ENCODE measurements around the gene GAPDH. TPM values are rescaled to one million over a fixed set of nuclear protein-coding genes. Genes with fewer than 3 reads are reported as not detected.
"Not testable (repeated sequence)": the region's sequence is repeated elsewhere in the genome, so short reads cannot be mapped to it uniquely, and the experiment has no call there.

Gene GAPDH
- total and polyA plus RNA-seq, 2 donors (not counting 1 experiment from before 2014, with no cell fraction given): 499 to 951 TPM

- Histone ChIP-seq H3K27me3 (replicated peaks in 1 of 4; ENCODE audit: control extremely low read depth in 1 of 4, control insufficient read depth in 3 of 4, insufficient read depth in 4 of 4, low read length in 3 of 4) (no peaks in the 10 kb centered on the region), H3K9me3 (ENCODE audit: control extremely low read depth in 1 of 3, control insufficient read depth in 2 of 3, insufficient read depth in 1 of 3, low read length in 2 of 3) (no peaks in the 10 kb centered on the region), H3K79me2 (ENCODE audit: control insufficient read depth, insufficient read depth, low read length) (peaks cover 20% of the 10 kb centered on the region), H3K4me2 (replicated peaks; ENCODE audit: low read depth, low read length, poor library complexity, severe bottlenecking) (no peak overlapping the region), H3K27ac (ENCODE audit: low read length in 2 of 2) (no peak overlapping the region), H3K9ac (ENCODE audit: low read length) (no peak overlapping the region), H4K20me1 (ENCODE audit: control insufficient read depth, insufficient read depth, low read length, poor library complexity, severe bottlenecking) (peaks cover 32% of the 10 kb centered on the region), H3K36me3 (replicated peaks in 1 of 2; ENCODE audit: control extremely low read depth in 1 of 2, control insufficient read depth in 1 of 2, extremely low read depth in 1 of 2, insufficient read depth in 2 of 2, low read length in 1 of 2) (peaks cover 13 to 88% of the 10 kb centered on the region in 2 experiments), H3K4me3 (ENCODE audit: control extremely low read depth in 1 of 5, extremely low read depth in 1 of 5, insufficient read depth in 1 of 5, low read depth in 2 of 5, low read length in 4 of 5) (no peak overlapping the region), H3K4me1 (ENCODE audit: control insufficient read depth in 2 of 2, insufficient read depth in 2 of 2, low read length in 2 of 2) (no peaks in the 10 kb centered on the region), H2AFZ (ENCODE audit: insufficient read depth, low read depth, low read length, poor library complexity, severe bottlenecking) (no peak overlapping the region)
- Mint-ChIP-seq H3K4me3 (no peak overlapping the region), H3K4me1 (no peaks in the 10 kb centered on the region), H3K27ac (no peak overlapping the region), H3K27me3 (no peaks in the 10 kb centered on the region), H3K9me3 (ENCODE audit: insufficient read depth) (no peaks in the 10 kb centered on the region)
- DNase-seq: no peak
- POLR2A ChIA-PET: no interaction called here
- 97% methylated on average over 11 of the region's 12 CpGs for WGBS (ENCODE audit: insufficient coverage)
- TF ChIP-seq CTCF (IDR thresholded peaks at IDR 0.05): no peak
- TF ChIP-seq EZH2 (IDR thresholded peaks at IDR 0.05; ENCODE audit: borderline replicate concordance, insufficient read depth, low read depth, low read length, poor library complexity, severe bottlenecking): no peak
- ATAC-seq (ENCODE audit: low read depth): no peak
- intact Hi-C loops (cut with micrococcal nuclease): no loop called here
- CTCF ChIA-PET: interaction anchor here (0.7 to 1.6 kb wide), 7 partner anchors 12 to 29 kb away, joined by 3 to 5 read pairs (median 3); partner anchors contain the start of gene NOP2
These were observed 48.6 kb downstream of the GAPDH start for GRCh38 chr12:6582959-6583358.

- no peak for DNase-seq
- Histone ChIP-seq H3K4me1 (ENCODE audit: control insufficient read depth in 2 of 2, insufficient read depth in 2 of 2, low read length in 2 of 2) (no peaks in the 10 kb centered on the region), H3K36me3 (replicated peaks in 1 of 2; ENCODE audit: control extremely low read depth in 1 of 2, control insufficient read depth in 1 of 2, extremely low read depth in 1 of 2, insufficient read depth in 2 of 2, low read length in 1 of 2) (peaks cover 13 to 88% of the 10 kb centered on the region in 2 experiments), H3K9ac (ENCODE audit: low read length) (no peak overlapping the region), H2AFZ (ENCODE audit: insufficient read depth, low read depth, low read length, poor library complexity, severe bottlenecking) (no peak overlapping the region), H3K79me2 (ENCODE audit: control insufficient read depth, insufficient read depth, low read length) (peaks cover 31% of the 10 kb centered on the region), H3K9me3 (ENCODE audit: control extremely low read depth in 1 of 3, control insufficient read depth in 2 of 3, insufficient read depth in 1 of 3, low read length in 2 of 3) (no peaks in the 10 kb centered on the region), H3K4me2 (replicated peaks; ENCODE audit: low read depth, low read length, poor library complexity, severe bottlenecking) (no peak overlapping the region), H3K4me3 (ENCODE audit: control extremely low read depth in 1 of 5, extremely low read depth in 1 of 5, insufficient read depth in 1 of 5, low read depth in 2 of 5, low read length in 4 of 5) (no peak overlapping the region), H3K27ac (ENCODE audit: low read length in 2 of 2) (no peak overlapping the region), H3K27me3 (replicated peaks in 1 of 4; ENCODE audit: control extremely low read depth in 1 of 4, control insufficient read depth in 3 of 4, insufficient read depth in 4 of 4, low read length in 3 of 4) (no peaks in the 10 kb centered on the region), H4K20me1 (ENCODE audit: control insufficient read depth, insufficient read depth, low read length, poor library complexity, severe bottlenecking) (peaks cover 40% of the 10 kb centered on the region)
- Mint-ChIP-seq H3K27ac (no peak overlapping the region), H3K4me3 (no peak overlapping the region), H3K4me1 (no peaks in the 10 kb centered on the region), H3K27me3 (no peaks in the 10 kb centered on the region), H3K9me3 (ENCODE audit: insufficient read depth) (no peaks in the 10 kb centered on the region)
- no peak for ATAC-seq (ENCODE audit: low read depth)
- WGBS (ENCODE audit: insufficient coverage): 100% methylated on average over 3 of the region's 10 CpGs
- POLR2A ChIA-PET: no interaction called here
- CTCF ChIA-PET: interaction anchor here (0.5 to 1.4 kb wide), 2 partner anchors 16 to 247 kb away, joined by 3 to 4 read pairs; partner anchors contain the start of gene NOP2
- intact Hi-C loops (cut with micrococcal nuclease): no loop called here
- TF ChIP-seq EZH2 (IDR thresholded peaks at IDR 0.05; ENCODE audit: borderline replicate concordance, insufficient read depth, low read depth, low read length, poor library complexity, severe bottlenecking) (no peak), CTCF (IDR thresholded peaks at IDR 0.05) (no peak)
These were observed 50.0 kb downstream of the GAPDH start for GRCh38 chr12:6584293-6584692.

GRCh38 chr12:6586569-6586968, 52.3 kb downstream of the GAPDH start:
- H3K4me1 ChIP-seq (ENCODE audit: control insufficient read depth in 2 of 2, insufficient read depth in 2 of 2, low read length in 2 of 2); H3K27ac Mint-ChIP-seq; H3K27ac ChIP-seq (ENCODE audit: low read length in 2 of 2); POLR2A ChIA-PET; H3K9me3 ChIP-seq (ENCODE audit: control extremely low read depth in 1 of 3, control insufficient read depth in 2 of 3, insufficient read depth in 1 of 3, low read length in 2 of 3); H3K4me2 ChIP-seq (replicated peaks; ENCODE audit: low read depth, low read length, poor library complexity, severe bottlenecking); H3K9me3 Mint-ChIP-seq (ENCODE audit: insufficient read depth); H3K27me3 ChIP-seq (replicated peaks in 1 of 4; ENCODE audit: control extremely low read depth in 1 of 4, control insufficient read depth in 3 of 4, insufficient read depth in 4 of 4, low read length in 3 of 4); H2AFZ ChIP-seq (ENCODE audit: insufficient read depth, low read depth, low read length, poor library complexity, severe bottlenecking); DNase-seq; ATAC-seq (ENCODE audit: low read depth); H3K4me1 Mint-ChIP-seq; H3K4me3 ChIP-seq (ENCODE audit: control extremely low read depth in 1 of 5, extremely low read depth in 1 of 5, insufficient read depth in 1 of 5, low read depth in 2 of 5, low read length in 4 of 5); intact Hi-C loops (cut with micrococcal nuclease); H3K4me3 Mint-ChIP-seq; H3K27me3 Mint-ChIP-seq; H3K9ac ChIP-seq (ENCODE audit: low read length): not testable (repeated sequence)
- 93% methylated on average over 4 of the region's 8 CpGs for WGBS (ENCODE audit: insufficient coverage)
- H3K79me2 ChIP-seq (ENCODE audit: control insufficient read depth, insufficient read depth, low read length): peaks cover 31% of the 10 kb centered on the region
- H4K20me1 ChIP-seq (ENCODE audit: control insufficient read depth, insufficient read depth, low read length, poor library complexity, severe bottlenecking): peaks cover 49% of the 10 kb centered on the region
- CTCF ChIA-PET: interaction anchor here (0.9 to 1.2 kb wide), 2 partner anchors 17 to 58 kb away, joined by 3 read pairs; no protein-coding TSS in a partner anchor
- peaks cover 20 to 93% of the 10 kb centered on the region in 2 experiments for H3K36me3 ChIP-seq (replicated peaks in 1 of 2; ENCODE audit: control extremely low read depth in 1 of 2, control insufficient read depth in 1 of 2, extremely low read depth in 1 of 2, insufficient read depth in 2 of 2, low read length in 1 of 2)

Data from B cell (primary cell).